OCI-LY7 (cell line): ENCODE data around the gene ASCL5.

ENCODE experiments used
- CTCF ChIP-seq: fragments of 200-600 bp; sonication (generic); conservative IDR thresholded peaks from 2 replicates; pipeline ENCODE4 v1.5.1; 2014; ENCODE audit warnings: mild to moderate bottlenecking, antibody characterized with exemption, low read length, moderate library complexity, mixed read lengths
- EZH2phosphoT487 ChIP-seq: fragments of 200-600 bp; sonication (generic); IDR thresholded peaks from 2 replicates; pipeline ENCODE4 v1.6.1; 2018; ENCODE audit warnings: low read depth, borderline replicate concordance, mild to moderate bottlenecking, mixed run types, antibody characterized with exemption, low read length, moderate library complexity, mixed read lengths

GRCh38 chr1:201103666-201104065 lies 23.3 kb downstream of the ASCL5 start:
- no peak for TF ChIP-seq CTCF
- TF ChIP-seq EZH2phosphoT487, result no peak
